ENCODE measurements around the gene BTRC.

Gene BTRC

DNA sequence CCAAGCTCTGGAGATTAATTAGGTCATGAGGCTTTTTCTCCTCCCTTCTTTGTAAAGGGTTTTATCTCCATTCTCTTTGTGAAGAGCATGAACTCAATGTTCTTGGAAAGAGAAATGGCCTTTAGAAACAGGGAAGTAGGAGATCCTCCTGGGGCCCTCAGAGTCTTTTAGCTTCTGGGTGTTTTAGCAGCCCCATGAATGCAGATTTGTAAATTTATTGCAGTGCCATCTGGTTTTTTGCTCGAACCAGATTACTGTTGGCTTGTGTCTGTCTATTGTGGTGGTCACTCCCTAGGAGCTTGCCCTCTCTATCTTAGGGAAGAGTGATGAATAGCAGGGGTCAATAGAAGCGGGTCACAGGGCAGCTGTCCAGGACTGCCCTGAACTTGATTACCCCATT, 110.6 kb downstream of the BTRC start (continued):
- TF ChIP-seq, protein P1, sequence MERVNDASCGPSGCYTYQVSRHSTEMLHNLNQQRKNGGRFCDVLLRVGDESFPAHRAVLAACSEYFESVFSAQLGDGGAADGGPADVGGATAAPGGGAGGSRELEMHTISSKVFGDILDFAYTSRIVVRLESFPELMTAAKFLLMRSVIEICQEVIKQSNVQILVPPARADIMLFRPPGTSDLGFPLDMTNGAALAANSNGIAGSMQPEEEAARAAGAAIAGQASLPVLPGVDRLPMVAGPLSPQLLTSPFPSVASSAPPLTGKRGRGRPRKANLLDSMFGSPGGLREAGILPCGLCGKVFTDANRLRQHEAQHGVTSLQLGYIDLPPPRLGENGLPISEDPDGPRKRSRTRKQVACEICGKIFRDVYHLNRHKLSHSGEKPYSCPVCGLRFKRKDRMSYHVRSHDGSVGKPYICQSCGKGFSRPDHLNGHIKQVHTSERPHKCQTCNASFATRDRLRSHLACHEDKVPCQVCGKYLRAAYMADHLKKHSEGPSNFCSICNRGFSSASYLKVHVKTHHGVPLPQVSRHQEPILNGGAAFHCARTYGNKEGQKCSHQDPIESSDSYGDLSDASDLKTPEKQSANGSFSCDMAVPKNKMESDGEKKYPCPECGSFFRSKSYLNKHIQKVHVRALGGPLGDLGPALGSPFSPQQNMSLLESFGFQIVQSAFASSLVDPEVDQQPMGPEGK (CRISPR knock-in tag; IDR thresholded peaks at IDR 0.05; ENCODE audit: borderline replicate concordance): no peak
- no peak for TF ChIP-seq RARB (CRISPR knock-in tag; IDR thresholded peaks at IDR 0.05)

DNA sequence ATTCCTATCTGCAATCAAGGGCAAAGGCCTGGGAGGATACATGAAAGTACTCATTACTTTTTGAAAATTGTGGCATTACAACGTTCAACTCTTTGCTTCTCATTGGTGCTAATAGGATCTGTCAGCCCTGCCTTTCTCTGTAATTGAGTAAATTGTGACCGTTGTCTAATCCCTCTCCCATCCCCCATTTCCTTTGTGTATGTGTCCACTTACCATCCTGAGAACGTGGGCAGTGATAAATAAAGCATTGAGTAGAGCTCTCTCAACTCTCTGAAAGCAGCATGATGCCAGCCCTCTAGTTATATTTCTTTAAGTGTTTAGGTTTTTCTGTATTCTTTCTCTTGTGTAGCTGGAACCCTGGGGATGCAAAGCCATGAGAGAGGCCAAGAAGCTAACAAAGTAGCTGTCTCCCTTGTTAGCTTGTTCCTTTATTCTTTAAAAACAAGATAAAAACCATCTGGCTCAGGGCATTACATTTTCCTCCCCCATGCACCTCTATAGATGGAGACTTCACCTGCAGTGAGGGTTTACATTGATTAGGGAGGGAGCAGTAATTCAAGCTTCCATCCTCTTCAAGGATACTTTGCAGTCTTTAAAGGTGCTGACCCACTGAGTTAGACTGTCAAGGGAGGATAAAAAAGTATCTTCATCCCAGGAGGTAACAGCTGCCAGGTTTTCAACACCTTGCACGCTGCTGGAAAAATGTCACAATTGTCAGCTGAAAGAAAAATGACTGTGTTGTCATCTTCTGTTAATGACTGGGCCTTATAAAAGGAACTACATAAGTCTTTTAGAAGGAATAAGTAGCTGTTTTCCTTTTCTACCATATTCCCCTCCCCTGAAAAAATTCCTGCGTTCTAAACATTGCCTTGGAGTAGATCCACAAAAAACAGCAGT, 112.3 kb downstream of the BTRC start:
- TF ChIP-seq ZNF70 (CRISPR knock-in tag; IDR thresholded peaks at IDR 0.05) (no peak), OSR1 (CRISPR knock-in tag; IDR thresholded peaks at IDR 0.05) (no peak), TCF4 (CRISPR knock-in tag; IDR thresholded peaks at IDR 0.05; ENCODE audit: borderline replicate concordance) (no peak), SNAI2 (CRISPR knock-in tag; IDR thresholded peaks at IDR 0.05) (no peak), ZNF565 (CRISPR knock-in tag; conservative IDR thresholded peaks at IDR 0.05; ENCODE audit: low read depth) (no peak), ISL1 (CRISPR knock-in tag; IDR thresholded peaks at IDR 0.05) (no peak)
- TF ChIP-seq, protein P2, sequence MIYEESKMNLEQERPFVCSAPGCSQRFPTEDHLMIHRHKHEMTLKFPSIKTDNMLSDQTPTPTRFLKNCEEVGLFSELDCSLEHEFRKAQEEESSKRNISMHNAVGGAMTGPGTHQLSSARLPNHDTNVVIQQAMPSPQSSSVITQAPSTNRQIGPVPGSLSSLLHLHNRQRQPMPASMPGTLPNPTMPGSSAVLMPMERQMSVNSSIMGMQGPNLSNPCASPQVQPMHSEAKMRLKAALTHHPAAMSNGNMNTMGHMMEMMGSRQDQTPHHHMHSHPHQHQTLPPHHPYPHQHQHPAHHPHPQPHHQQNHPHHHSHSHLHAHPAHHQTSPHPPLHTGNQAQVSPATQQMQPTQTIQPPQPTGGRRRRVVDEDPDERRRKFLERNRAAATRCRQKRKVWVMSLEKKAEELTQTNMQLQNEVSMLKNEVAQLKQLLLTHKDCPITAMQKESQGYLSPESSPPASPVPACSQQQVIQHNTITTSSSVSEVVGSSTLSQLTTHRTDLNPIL (CRISPR knock-in tag; IDR thresholded peaks at IDR 0.05; ENCODE audit: low read depth): no peak
- TF ChIP-seq, protein P1 (CRISPR knock-in tag; IDR thresholded peaks at IDR 0.05; ENCODE audit: borderline replicate concordance): no peak
- TF ChIP-seq, protein P3, sequence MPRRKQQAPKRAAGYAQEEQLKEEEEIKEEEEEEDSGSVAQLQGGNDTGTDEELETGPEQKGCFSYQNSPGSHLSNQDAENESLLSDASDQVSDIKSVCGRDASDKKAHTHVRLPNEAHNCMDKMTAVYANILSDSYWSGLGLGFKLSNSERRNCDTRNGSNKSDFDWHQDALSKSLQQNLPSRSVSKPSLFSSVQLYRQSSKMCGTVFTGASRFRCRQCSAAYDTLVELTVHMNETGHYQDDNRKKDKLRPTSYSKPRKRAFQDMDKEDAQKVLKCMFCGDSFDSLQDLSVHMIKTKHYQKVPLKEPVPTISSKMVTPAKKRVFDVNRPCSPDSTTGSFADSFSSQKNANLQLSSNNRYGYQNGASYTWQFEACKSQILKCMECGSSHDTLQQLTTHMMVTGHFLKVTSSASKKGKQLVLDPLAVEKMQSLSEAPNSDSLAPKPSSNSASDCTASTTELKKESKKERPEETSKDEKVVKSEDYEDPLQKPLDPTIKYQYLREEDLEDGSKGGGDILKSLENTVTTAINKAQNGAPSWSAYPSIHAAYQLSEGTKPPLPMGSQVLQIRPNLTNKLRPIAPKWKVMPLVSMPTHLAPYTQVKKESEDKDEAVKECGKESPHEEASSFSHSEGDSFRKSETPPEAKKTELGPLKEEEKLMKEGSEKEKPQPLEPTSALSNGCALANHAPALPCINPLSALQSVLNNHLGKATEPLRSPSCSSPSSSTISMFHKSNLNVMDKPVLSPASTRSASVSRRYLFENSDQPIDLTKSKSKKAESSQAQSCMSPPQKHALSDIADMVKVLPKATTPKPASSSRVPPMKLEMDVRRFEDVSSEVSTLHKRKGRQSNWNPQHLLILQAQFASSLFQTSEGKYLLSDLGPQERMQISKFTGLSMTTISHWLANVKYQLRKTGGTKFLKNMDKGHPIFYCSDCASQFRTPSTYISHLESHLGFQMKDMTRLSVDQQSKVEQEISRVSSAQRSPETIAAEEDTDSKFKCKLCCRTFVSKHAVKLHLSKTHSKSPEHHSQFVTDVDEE (CRISPR knock-in tag; IDR thresholded peaks at IDR 0.05): no peak
- TF ChIP-seq, protein P4, sequence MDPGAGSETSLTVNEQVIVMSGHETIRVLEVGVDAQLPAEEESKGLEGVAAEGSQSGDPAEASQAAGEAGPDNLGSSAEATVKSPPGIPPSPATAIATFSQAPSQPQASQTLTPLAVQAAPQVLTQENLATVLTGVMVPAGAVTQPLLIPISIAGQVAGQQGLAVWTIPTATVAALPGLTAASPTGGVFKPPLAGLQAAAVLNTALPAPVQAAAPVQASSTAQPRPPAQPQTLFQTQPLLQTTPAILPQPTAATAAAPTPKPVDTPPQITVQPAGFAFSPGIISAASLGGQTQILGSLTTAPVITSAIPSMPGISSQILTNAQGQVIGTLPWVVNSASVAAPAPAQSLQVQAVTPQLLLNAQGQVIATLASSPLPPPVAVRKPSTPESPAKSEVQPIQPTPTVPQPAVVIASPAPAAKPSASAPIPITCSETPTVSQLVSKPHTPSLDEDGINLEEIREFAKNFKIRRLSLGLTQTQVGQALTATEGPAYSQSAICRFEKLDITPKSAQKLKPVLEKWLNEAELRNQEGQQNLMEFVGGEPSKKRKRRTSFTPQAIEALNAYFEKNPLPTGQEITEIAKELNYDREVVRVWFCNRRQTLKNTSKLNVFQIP (CRISPR knock-in tag; IDR thresholded peaks at IDR 0.05; ENCODE audit: borderline replicate concordance, low read depth): no peak
- TF ChIP-seq, protein P5, sequence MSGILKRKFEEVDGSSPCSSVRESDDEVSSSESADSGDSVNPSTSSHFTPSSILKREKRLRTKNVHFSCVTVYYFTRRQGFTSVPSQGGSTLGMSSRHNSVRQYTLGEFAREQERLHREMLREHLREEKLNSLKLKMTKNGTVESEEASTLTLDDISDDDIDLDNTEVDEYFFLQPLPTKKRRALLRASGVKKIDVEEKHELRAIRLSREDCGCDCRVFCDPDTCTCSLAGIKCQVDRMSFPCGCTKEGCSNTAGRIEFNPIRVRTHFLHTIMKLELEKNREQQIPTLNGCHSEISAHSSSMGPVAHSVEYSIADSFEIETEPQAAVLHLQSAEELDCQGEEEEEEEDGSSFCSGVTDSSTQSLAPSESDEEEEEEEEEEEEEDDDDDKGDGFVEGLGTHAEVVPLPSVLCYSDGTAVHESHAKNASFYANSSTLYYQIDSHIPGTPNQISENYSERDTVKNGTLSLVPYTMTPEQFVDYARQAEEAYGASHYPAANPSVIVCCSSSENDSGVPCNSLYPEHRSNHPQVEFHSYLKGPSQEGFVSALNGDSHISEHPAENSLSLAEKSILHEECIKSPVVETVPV (CRISPR knock-in tag; IDR thresholded peaks at IDR 0.05): no peak
- ATAC-seq: no peak

DNA sequence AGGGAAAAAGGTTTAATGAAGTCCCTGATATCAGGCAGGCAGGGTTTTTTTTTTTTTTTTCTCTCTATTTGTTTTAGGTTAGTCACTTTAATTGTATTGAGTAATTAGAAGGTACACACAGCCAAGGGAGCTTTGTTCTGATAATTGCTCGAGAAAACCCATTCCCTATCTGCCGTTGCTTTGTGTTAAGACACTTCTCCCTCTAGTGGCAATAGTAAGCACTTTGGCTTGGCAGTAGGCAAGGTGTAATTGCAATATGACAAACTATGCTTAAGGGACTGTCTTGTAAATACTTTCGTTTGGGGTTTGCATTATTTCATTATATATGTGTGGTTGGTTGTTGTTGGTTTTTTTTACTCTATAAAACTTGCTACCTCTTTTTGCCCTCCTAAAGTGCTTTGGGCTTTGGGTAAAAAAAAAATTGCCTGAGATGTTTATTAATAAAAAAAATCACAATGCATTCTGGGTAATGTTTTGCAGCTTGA, 113.4 kb downstream of the BTRC start:
- TF ChIP-seq, protein P1 (CRISPR knock-in tag; IDR thresholded peaks at IDR 0.05; ENCODE audit: borderline replicate concordance): no peak
- TF ChIP-seq OSR1 (CRISPR knock-in tag; IDR thresholded peaks at IDR 0.05) (no peak), CSDC2 (CRISPR knock-in tag; IDR thresholded peaks at IDR 0.05) (no peak), RARB (CRISPR knock-in tag; IDR thresholded peaks at IDR 0.05) (no peak), ZFP30 (CRISPR knock-in tag; IDR thresholded peaks at IDR 0.05) (no peak), ESRRG (CRISPR knock-in tag; IDR thresholded peaks at IDR 0.05) (no peak)
- ATAC-seq: peak; percentile 89
